Cardiac fibroblast (primary cell): Measurements from ENCODE around the gene SLC43A1.

Experiments used
- DNase-seq, 2 donors: peaks; one replicate each; pipeline versions ENCODE4 v3.0.0 to v3.0.0-alpha.2; 2010; ENCODE audit warnings: low read depth in 2 of 2
- H3K4me3 ChIP-seq, 2 donors: replicated peaks in 1 of 2; 1 replicate in 1 of 2; 2 replicates in 1 of 2; pipeline ENCODE4 v1.5.1; 2011; ENCODE audit warnings: low read depth in 2 of 2, low read length in 2 of 2, mild to moderate bottlenecking in 2 of 2, moderate library complexity in 1 of 2
- CTCF ChIP-seq: IDR thresholded peaks from one replicate; pipeline ENCODE4 v1.5.1; 2011; ENCODE audit warnings: low read depth, mild to moderate bottlenecking, low read length, inconsistent platforms

SLC43A1 gene

GRCh38 chr11:57479911-57480310 lies 35.6 kb downstream of the SLC43A1 start:
- TF ChIP-seq CTCF, result no peak
- no peak overlapping the region for H3K4me3 ChIP-seq
- no peak for DNase-seq

- TF ChIP-seq CTCF, result no peak
- DNase-seq, result no peak
- H3K4me3 ChIP-seq, result no peak overlapping the region
Observed at GRCh38 chr11:57479021-57479663, 36.4 kb downstream of the SLC43A1 start.

- no peak for DNase-seq
- H3K4me3 ChIP-seq, result no peak overlapping the region
- no peak for TF ChIP-seq CTCF
Observed at GRCh38 chr11:57477507-57478189, 37.9 kb downstream of the SLC43A1 start.

- peak overlapping the region in 1 of 2 donors; percentile 26 for H3K4me3 ChIP-seq
- peak; percentile 41 for TF ChIP-seq CTCF
- no peak for DNase-seq
Observed at GRCh38 chr11:57476757-57477506, 38.6 kb downstream of the SLC43A1 start.

- peak overlapping the region in 1 of 2 donors; percentile 30 for H3K4me3 ChIP-seq
- no peak for TF ChIP-seq CTCF
- DNase-seq, result no peak
Observed at GRCh38 chr11:57476047-57476756, 39.3 kb downstream of the SLC43A1 start.

- DNase-seq, result no peak
- no peak overlapping the region for H3K4me3 ChIP-seq
- no peak for TF ChIP-seq CTCF
Observed at GRCh38 chr11:57475671-57476046, 39.8 kb downstream of the SLC43A1 start.
